GM21786 (cell line): Measurements from ENCODE around the gene IL25.
"Not testable (repeated sequence)": the region's sequence is repeated elsewhere in the genome, so short reads cannot be mapped to it uniquely, and the experiment has no call there.

Experiments
- ATAC-seq: cut with Tn5 transposase; IDR thresholded peaks from one replicate; pipeline ENCODE4 v1.9.1; 2021; ENCODE audit not compliant: unreplicated experiment

Gene IL25

DNA sequence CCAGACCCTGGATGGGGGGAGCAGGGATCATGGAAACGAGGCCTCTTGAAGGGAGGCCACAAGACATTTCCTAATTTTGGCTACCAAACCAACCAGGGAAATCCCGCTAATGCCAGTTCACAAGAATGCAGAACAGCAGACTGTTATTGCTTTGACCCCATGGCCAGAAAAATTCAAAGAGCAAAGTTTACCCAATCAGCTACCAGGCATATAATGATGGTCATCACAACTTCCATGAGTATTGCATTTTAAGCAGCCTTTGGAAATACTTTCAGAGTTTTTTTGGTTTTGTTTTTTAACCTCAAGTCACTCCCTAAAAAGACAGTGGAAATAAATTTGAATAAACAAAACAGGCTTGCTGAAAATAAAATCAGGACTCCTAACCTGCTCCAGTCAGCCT, at the start of gene IL25:
IL25 (plus strand) TSS at position 301 of the 400 bp plus-strand sequence.
- no peak for ATAC-seq

DNA sequence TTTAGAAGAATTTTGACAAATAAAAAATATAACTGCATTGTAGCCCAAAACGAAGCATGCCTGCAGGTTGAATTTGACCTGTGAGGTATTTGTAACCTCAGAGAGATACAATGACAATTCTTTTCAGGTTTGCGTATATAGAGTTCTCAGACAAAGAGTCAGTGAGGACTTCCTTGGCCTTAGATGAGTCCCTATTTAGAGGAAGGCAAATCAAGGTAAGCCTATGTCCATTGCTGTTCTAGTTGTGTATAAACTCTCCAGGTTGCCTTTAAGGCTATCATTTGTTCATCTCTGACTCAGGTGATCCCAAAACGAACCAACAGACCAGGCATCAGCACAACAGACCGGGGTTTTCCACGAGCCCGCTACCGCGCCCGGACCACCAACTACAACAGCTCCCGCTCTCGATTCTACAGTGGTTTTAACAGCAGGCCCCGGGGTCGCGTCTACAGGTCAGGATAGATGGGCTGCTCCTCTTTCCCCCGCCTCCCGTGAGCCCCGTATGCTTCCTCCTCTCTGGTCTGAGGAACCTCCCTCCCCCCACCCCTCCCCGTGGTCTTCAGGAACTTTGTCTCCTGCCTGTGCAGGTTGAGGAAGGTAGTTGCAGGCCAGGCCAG, 48.7 kb upstream of the IL25 start:
- ATAC-seq, result no peak

- ATAC-seq, result no peak
These were observed 48.2 kb upstream of the IL25 start for GRCh38 chr14:23324455-23324846.

GRCh38 chr14:23324993-23325392, 47.6 kb upstream of the IL25 start:
- no peak for ATAC-seq

DNA sequence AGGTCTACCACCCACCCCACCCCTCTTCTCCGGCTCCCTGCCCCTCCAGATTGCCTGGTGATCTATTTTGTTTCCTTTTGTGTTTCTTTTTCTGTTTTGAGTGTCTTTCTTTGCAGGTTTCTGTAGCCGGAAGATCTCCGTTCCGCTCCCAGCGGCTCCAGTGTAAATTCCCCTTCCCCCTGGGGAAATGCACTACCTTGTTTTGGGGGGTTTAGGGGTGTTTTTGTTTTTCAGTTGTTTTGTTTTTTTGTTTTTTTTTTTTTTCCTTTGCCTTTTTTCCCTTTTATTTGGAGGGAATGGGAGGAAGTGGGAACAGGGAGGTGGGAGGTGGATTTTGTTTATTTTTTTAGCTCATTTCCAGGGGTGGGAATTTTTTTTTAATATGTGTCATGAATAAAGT, 46.9 kb upstream of the IL25 start:
- not testable (repeated sequence) for ATAC-seq

DNA sequence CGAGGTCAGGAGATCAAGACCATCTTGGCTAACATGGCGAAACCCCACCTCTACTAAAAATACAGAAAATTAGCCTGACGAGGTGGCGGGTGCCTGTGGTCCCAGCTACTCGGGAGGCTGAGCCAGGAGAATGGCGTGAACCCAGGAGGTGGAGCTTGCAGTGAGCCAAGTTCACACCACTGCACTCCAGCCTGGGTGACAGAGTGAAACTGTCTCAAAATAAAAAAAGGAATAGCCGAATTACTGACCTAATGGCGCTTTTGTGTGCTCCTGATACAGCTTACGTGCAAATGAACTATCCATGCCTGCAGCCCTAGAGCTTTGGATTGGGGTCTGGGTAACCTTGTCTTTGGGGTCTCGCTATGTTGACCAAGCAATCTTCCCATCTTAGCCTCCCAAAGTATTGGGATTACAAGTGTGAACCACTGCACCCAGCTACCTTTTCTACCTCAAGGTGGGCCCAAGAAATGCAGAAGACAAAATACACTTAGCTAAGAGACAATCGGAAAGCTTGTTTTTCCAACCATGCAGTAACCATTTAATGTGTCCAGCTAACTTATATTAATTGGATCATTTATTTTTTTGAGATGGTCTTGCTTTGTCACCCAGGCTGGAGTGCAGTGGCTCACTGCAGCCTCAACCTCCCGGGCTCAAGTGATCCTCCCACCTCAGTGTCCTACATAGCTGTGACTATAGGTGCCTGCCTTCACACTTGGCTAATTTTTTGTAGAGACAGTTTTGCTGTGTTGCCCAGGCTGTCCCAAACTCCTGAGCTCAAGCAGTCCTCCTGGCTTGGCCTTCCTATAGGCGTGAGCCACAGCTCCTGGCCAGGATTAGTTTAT, 45.9 kb upstream of the IL25 start:
- no peak for ATAC-seq

DNA sequence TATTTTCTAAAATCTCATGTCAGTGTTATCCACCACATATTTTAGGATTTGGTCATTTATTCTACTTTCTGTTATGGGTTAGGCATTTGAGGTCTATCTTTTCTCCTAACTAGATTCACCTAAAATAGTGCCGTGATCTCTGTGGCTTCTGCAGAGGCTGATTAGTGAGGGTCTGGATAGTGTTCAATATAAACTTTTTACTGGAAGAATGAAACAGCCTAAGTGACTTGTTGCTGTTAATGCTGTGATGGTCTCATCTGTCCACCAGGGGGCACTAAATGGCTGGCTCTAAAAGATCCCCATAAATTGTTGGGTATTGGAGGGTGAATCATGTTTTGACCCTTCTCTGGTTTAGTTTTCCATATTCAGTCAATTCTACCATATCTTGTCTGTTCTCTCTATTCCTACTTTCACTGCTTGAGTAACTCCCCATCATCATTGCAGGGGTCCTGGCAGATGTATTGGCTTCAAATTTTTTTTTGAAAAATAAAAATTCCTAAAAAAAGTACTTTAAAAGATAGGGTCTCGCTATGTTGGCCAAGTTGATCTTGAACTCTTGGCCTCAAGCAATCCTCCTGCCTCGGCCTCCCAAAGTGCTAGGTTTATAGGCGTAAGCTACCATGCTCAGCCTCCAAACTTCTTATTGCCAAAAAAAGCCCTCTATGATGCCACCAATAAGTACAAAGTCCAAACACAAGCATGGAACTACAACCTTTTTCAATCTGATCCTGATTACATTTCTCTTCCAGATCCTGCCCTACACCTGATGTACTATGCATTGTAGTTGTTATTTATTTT, 44.5 kb upstream of the IL25 start:
- ATAC-seq, result no peak

DNA sequence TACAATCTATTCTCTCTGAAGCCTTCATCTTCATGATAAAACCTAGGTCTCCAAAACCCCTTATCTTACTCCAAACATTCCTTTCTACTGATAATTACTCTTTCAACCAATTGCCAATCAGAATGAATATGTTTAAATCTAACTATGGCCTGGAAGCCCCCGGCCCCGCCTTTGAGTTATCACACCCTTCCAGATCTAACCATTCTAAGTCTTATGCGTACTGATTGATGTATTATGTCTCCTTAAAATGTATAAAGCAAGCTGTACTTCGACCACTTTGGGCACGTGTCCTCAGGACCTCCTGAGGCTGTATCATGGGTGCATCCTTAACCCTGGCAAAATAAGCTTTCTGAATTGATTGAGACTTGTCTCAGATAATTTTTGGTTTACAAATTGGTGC, 37.0 kb upstream of the IL25 start:
- no peak for ATAC-seq

DNA sequence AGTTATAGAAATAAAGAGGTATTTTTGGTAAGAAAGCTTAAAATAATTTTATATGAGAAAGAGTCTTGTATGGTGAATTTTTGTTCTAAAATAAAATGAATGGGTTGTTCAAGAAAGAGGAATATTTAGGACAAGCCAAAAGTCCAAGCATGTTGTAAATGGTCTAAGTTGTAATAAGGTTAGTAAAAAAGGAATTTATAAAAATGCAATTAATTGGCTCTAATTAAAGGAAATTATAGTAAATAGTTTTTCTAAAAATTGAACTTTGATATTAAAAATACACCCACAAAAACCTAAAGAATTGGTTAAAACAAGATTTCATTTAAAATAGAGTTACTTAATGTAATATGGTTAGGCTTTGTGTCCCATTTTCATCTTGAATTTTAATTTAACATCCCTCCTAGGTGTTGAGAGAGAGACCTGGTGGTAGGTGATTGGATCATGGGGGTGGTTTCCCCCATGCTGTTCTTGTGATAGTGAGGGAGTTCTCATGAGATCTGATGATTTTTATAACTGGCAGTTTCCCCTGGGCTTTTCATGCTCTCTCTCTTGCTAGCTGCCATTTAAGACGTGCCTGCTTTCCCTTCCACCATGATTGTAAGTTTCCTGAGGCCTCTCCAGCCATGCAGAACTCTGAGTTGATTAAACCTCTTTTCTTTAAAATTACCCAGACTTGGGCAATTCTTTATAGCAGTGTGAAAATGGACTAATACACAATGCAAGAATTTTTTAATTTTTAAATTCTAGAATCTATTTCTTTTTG, 32.9 kb upstream of the IL25 start:
- ATAC-seq, result no peak

GRCh38 chr14:23344481-23344880, 28.1 kb upstream of the IL25 start:
- no peak for ATAC-seq

- ATAC-seq, result no peak
These were observed 26.5 kb upstream of the IL25 start for GRCh38 chr14:23345987-23346692.

- ATAC-seq, result no peak
These were observed 25.8 kb upstream of the IL25 start for GRCh38 chr14:23346693-23347405.

DNA sequence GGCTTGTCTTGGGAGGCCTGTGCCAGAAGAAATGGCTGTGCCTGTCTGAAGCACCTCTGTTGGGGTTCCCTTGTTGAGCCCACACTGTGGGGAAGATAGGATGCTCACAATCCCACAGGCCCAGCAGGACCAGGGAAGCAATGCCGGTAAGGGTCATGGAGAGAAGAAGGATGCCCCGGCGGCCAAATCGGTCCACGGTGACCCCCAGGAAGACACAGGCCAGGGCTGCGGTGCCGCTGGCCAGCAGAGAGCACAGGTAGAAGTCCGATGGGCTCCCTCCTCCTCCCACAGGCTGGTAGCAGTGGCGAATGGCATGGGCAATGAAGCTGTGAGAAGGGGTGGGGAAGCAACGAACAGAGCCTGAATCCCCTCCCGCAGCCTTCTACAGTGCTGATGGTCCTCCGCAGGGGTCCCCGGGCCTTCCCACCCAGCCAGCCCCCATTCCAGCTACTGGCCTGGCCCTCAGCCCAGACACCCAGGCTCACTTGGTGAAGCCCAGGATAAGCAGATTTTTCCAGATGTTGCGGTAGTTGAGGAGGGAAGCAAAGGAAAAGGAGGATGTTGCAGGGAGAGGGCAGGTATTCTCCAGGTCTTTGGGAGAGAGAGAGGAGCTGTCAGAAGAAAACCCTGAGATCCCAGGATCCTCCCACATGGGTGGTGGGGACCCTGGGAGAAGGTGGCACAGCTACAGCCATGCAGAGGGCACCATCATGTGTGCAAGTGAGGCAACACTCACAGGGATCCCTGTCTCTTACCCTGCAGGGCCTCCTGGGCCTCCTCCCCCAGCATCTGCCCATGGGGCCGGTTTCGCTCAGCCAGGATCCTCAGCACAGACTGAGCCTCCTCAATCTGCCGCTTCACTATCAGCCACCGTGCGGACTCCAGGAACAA, 25.0 kb upstream of the IL25 start:
- ATAC-seq, result no peak

DNA sequence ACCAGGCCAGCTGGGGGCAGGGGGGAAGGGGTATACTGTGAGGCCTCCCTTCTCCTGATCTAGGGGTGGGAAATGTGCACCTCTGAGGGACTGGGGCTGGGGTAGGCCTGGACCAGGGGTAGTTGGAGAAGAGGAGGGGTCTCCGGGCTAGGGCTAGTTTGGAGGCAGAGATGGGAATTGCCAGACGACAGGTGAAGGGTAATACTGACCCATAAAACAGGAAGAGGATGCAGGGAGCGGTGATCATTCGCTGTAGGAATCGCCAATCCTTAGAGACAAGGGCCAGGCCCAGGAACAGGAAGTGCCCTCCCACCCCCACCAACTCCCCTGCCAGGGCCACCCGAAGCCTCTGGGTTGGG, 24.3 kb upstream of the IL25 start:
- no peak for ATAC-seq

GRCh38 chr14:23349156-23349845, 23.3 kb upstream of the IL25 start:
- ATAC-seq, result no peak

- no peak for ATAC-seq
These were observed 20.7 kb upstream of the IL25 start for GRCh38 chr14:23351681-23352505.
